ENCODE results near the gene PMFBP1.

PMFBP1 gene
- 1.5 to 17.9 (median 8.9) reads per million in 17 experiments for total RNA-seq

- peak; percentile 90 to 100 (median 96) for DNase-seq
These were observed at the start of gene PMFBP1 for GRCh38 chr16:72172105-72173034. Gene PMFBP1, minus strand, starts transcription at chr16:72172155. Its CDS starts 947 bp downstream, at chr16:72171208.

GRCh38 chr16:72221630-72222024 lies 49.7 kb upstream of the PMFBP1 start:
- peak in 2 of 4 experiments; percentile 24 to 53 for DNase-seq

GRCh38 chr16:72220875-72221629 lies 49.1 kb upstream of the PMFBP1 start:
- no peak for DNase-seq

GRCh38 chr16:72219282-72219681 lies 47.3 kb upstream of the PMFBP1 start:
- no peak for DNase-seq

- no peak for DNase-seq
These were observed 44.8 kb upstream of the PMFBP1 start for GRCh38 chr16:72216767-72217166.

- no peak for DNase-seq
These were observed 42.9 kb upstream of the PMFBP1 start for GRCh38 chr16:72214821-72215220.

GRCh38 chr16:72211110-72211509 lies 39.2 kb upstream of the PMFBP1 start:
- DNase-seq, result peak; percentile 11 to 57 (median 35)

- DNase-seq, result peak; percentile 65 to 84 (median 78)
These were observed 38.6 kb upstream of the PMFBP1 start for GRCh38 chr16:72210555-72210954.

- DNase-seq, result peak in 2 of 4 experiments; percentile 22 to 40
These were observed 38.1 kb upstream of the PMFBP1 start for GRCh38 chr16:72210072-72210471.

- DNase-seq, result no peak
These were observed 34.3 kb upstream of the PMFBP1 start for GRCh38 chr16:72206299-72206698.

GRCh38 chr16:72203401-72203800 lies 31.4 kb upstream of the PMFBP1 start:
- DNase-seq, result peak; percentile 89 to 98 (median 93)

GRCh38 chr16:72202014-72202413 lies 30.1 kb upstream of the PMFBP1 start:
- peak in 2 of 4 experiments; percentile 6 to 19 for DNase-seq

GRCh38 chr16:72201387-72201786 lies 29.4 kb upstream of the PMFBP1 start:
- DNase-seq, result no peak

GRCh38 chr16:72199761-72200337 lies 27.9 kb upstream of the PMFBP1 start:
- no peak for DNase-seq

- no peak for DNase-seq
These were observed 26.8 kb upstream of the PMFBP1 start for GRCh38 chr16:72198771-72199201.

- DNase-seq, result peak; percentile 43 to 61 (median 52)
These were observed 26.2 kb upstream of the PMFBP1 start for GRCh38 chr16:72198021-72198711.

GRCh38 chr16:72197545-72197944 lies 25.6 kb upstream of the PMFBP1 start:
- DNase-seq, result no peak

- DNase-seq, result no peak
These were observed 23.7 kb upstream of the PMFBP1 start for GRCh38 chr16:72195609-72196008.

GRCh38 chr16:72191551-72191950 lies 19.6 kb upstream of the PMFBP1 start:
- DNase-seq, result no peak

GRCh38 chr16:72189865-72190371 lies 18.0 kb upstream of the PMFBP1 start:
- DNase-seq, result peak; percentile 79 to 94 (median 90)

GRCh38 chr16:72188541-72188940 lies 16.6 kb upstream of the PMFBP1 start:
- DNase-seq, result no peak

GRCh38 chr16:72187551-72187950 lies 15.6 kb upstream of the PMFBP1 start:
- no peak for DNase-seq

Measured in suppressor macrophage (primary cell).